ENCODE data around the gene ZSCAN9. TPM values are rescaled to one million over a fixed set of nuclear protein-coding genes. Genes with fewer than 3 reads are reported as not detected.

Gene ZSCAN9
- total and polyA plus RNA-seq, 2 of the 13 experiments (the other 11 are each of a cell fraction or from before 2014, with no cell fraction given): 14.6 to 17.8 TPM

DNA sequence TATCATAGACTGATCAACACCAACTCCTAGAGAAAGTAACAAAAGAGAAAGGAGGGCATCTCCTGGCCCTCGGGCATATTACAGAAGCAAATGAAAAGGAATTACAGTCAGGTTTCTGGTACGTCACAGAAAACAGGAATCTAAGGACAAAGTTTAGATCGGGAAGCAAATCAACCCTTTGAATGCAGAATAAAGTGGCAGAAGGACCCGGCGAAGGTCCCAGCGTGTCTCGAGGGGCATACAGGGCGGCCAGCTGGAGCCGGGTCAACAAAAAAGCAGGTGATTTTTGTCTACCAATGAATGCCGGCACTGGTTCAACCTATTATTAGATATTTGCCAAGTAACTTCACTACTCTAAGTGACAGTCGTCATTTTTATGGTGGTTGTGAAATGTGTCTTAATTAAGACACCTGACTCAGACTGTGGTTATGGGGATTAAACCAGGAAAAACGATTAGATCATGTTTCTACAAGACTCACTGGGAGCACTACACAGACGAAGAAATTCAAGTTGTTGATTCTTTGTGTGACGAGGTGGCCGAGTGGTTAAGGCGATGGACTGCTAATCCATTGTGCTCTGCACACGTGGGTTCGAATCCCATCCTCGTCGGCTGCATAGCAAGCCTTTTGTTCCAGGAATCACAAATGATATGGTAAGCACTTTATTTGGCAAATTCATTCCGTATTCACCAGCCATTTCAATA is 12.4 kb upstream of the ZSCAN9 start (continued):
- TF ChIP-seq U2AF1 (optimal IDR thresholded peaks at IDR 0.05; ENCODE audit: low read depth, low read length): peak; percentile 39
- peak; percentile 78; the same call in 1 of the 2 replicates for TF ChIP-seq ZNF205 (CRISPR knock-in tag; IDR thresholded peaks at IDR 0.05)
- TF ChIP-seq ZGPAT (CRISPR knock-in tag; IDR thresholded peaks at IDR 0.05): peak; percentile 85
- TF ChIP-seq MAX (IDR thresholded peaks at IDR 0.05): peak; percentile 83
- TF ChIP-seq SRSF9 (IDR thresholded peaks at IDR 0.05; ENCODE audit: borderline replicate concordance, insufficient read depth, low read depth, low read length, poor library complexity, severe bottlenecking): no peak
- TF ChIP-seq, protein P1, sequence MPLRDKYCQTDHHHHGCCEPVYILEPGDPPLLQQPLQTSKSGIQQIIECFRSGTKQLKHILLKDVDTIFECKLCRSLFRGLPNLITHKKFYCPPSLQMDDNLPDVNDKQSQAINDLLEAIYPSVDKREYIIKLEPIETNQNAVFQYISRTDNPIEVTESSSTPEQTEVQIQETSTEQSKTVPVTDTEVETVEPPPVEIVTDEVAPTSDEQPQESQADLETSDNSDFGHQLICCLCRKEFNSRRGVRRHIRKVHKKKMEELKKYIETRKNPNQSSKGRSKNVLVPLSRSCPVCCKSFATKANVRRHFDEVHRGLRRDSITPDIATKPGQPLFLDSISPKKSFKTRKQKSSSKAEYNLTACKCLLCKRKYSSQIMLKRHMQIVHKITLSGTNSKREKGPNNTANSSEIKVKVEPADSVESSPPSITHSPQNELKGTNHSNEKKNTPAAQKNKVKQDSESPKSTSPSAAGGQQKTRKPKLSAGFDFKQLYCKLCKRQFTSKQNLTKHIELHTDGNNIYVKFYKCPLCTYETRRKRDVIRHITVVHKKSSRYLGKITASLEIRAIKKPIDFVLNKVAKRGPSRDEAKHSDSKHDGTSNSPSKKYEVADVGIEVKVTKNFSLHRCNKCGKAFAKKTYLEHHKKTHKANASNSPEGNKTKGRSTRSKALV (CRISPR knock-in tag; IDR thresholded peaks at IDR 0.05): peak; percentile 80; the same call in 1 of the 2 replicates
- peak; percentile 69 for TF ChIP-seq SAP130 (CRISPR knock-in tag; IDR thresholded peaks at IDR 0.05; ENCODE audit: low read depth)
- no peak for TF ChIP-seq RXRA (CRISPR knock-in tag; IDR thresholded peaks at IDR 0.05)
- TF ChIP-seq ATF1 (CRISPR knock-in tag; IDR thresholded peaks at IDR 0.05): peak; percentile 53; the same call in 1 of the 2 replicates
- TF ChIP-seq KAT7 (CRISPR knock-in tag; IDR thresholded peaks at IDR 0.05; ENCODE audit: borderline replicate concordance): 0 out of 2 replicates have a peak, but pooled peaks have one; percentile 54
- TF ChIP-seq ZNF788 (CRISPR knock-in tag; IDR thresholded peaks at IDR 0.05; ENCODE audit: borderline replicate concordance): no peak
- TF ChIP-seq ZNF33A (CRISPR knock-in tag; IDR thresholded peaks at IDR 0.05; ENCODE audit: borderline replicate concordance): no peak
- peak; percentile 88; the same call in 1 of the 2 replicates for TF ChIP-seq ZNF589 (CRISPR knock-in tag; conservative IDR thresholded peaks at IDR 0.05)
- TF ChIP-seq EED (CRISPR knock-in tag; IDR thresholded peaks at IDR 0.05): no peak
- TF ChIP-seq, protein P2, sequence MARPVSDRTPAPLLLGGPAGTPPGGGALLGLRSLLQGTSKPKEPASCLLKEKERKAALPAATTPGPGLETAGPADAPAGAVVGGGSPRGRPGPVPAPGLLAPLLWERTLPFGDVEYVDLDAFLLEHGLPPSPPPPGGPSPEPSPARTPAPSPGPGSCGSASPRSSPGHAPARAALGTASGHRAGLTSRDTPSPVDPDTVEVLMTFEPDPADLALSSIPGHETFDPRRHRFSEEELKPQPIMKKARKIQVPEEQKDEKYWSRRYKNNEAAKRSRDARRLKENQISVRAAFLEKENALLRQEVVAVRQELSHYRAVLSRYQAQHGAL (CRISPR knock-in tag; IDR thresholded peaks at IDR 0.05; ENCODE audit: not compliant biosample characterization): no peak
- peak; percentile 73; the same call in 1 of the 2 replicates for TF ChIP-seq ZNF33B (CRISPR knock-in tag; IDR thresholded peaks at IDR 0.05)
- TF ChIP-seq PRDM10 (CRISPR knock-in tag; IDR thresholded peaks at IDR 0.05; ENCODE audit: low read depth): peak; percentile 58
- peak; percentile 81 for TF ChIP-seq RBM22 (optimal IDR thresholded peaks at IDR 0.05; ENCODE audit: low read length)
